DOHH2 (cell line): ENCODE measurements around the gene SLCO2A1.

Experiments
- H3F3A ChIP-seq: fragments of 200-600 bp; sonication (generic), shearing (Covaris generic); 2 replicates; pipeline ENCODE4 v1.6.0; 2016; ENCODE audit warnings: antibody characterized with exemption, mild to moderate bottlenecking; ENCODE audit not compliant: control insufficient read depth, insufficient read depth
- H3K27ac ChIP-seq: fragments of 200-600 bp; sonication (generic); 2 replicates; pipeline ENCODE4 v1.5.1; 2014; ENCODE audit warnings: low read depth, mild to moderate bottlenecking, low read length, moderate library complexity
- H3K27me3 ChIP-seq: fragments of 200-600 bp; sonication (generic); 2 replicates; pipeline ENCODE4 v1.6.1; 2014; ENCODE audit warnings: mild to moderate bottlenecking, low read length, mixed read lengths; ENCODE audit not compliant: control insufficient read depth
- H3K36me3 ChIP-seq: fragments of 200-600 bp; sonication (generic); 2 replicates; pipeline ENCODE4 v1.6.1; 2014; ENCODE audit warnings: mild to moderate bottlenecking, low read length, moderate library complexity, mixed read lengths; ENCODE audit not compliant: control insufficient read depth
- H3K4me1 ChIP-seq: fragments of 200-600 bp; sonication (generic); 2 replicates; pipeline ENCODE4 v1.6.1; 2014; ENCODE audit warnings: mild to moderate bottlenecking, low read length, mixed read lengths; ENCODE audit not compliant: control insufficient read depth
- H3K4me2 ChIP-seq: fragments of 200-600 bp; sonication (generic); 2 replicates; pipeline ENCODE4 v1.6.0; 2014; ENCODE audit warnings: mild to moderate bottlenecking, low read length, moderate library complexity
- H3K4me3 ChIP-seq: fragments of 200-600 bp; sonication (generic); 2 replicates; pipeline ENCODE4 v1.5.1; 2014; ENCODE audit warnings: mild to moderate bottlenecking, low read length, mixed read lengths
- H3K79me2 ChIP-seq: fragments of 200-600 bp; sonication (generic); 2 replicates; pipeline ENCODE4 v1.6.1; 2014; ENCODE audit warnings: mild to moderate bottlenecking, low read length, mixed read lengths; ENCODE audit not compliant: control insufficient read depth
- H3K9me2 ChIP-seq: fragments of 200-600 bp; sonication (generic); replicated peaks from 2 replicates; pipeline ENCODE4 v1.6.1; 2014; ENCODE audit warnings: mild to moderate bottlenecking, low read length, mixed read lengths; ENCODE audit not compliant: control insufficient read depth
- H3K9me3 ChIP-seq: fragments of 200-600 bp; sonication (generic); 2 replicates; pipeline ENCODE4 v1.6.1; 2014; ENCODE audit warnings: antibody characterized with exemption, low read length, mixed read lengths; ENCODE audit not compliant: control insufficient read depth, insufficient read depth
- H4K20me1 ChIP-seq: fragments of 200-600 bp; sonication (generic); 2 replicates; pipeline ENCODE4 v1.6.0; 2014; ENCODE audit warnings: low read depth, mild to moderate bottlenecking, antibody characterized with exemption, low read length, moderate library complexity; ENCODE audit not compliant: control insufficient read depth, insufficient read depth
- EZH2phosphoT487 ChIP-seq: fragments of 200-600 bp; sonication (generic); IDR thresholded peaks from 2 replicates; pipeline ENCODE4 v1.6.1; 2017; ENCODE audit warnings: borderline replicate concordance, mild to moderate bottlenecking, antibody characterized with exemption, low read length, moderate library complexity, mixed read lengths
- TF ChIP-seq, protein P1 (sequence below): fragments of 200-600 bp; sonication (generic); IDR thresholded peaks from one replicate; pipeline ENCODE4 v1.5.1; 2014; ENCODE audit warnings: antibody characterized with exemption, mild to moderate bottlenecking, low read depth, low read length; ENCODE audit not compliant: poor library complexity, severe bottlenecking

SLCO2A1 gene

DNA sequence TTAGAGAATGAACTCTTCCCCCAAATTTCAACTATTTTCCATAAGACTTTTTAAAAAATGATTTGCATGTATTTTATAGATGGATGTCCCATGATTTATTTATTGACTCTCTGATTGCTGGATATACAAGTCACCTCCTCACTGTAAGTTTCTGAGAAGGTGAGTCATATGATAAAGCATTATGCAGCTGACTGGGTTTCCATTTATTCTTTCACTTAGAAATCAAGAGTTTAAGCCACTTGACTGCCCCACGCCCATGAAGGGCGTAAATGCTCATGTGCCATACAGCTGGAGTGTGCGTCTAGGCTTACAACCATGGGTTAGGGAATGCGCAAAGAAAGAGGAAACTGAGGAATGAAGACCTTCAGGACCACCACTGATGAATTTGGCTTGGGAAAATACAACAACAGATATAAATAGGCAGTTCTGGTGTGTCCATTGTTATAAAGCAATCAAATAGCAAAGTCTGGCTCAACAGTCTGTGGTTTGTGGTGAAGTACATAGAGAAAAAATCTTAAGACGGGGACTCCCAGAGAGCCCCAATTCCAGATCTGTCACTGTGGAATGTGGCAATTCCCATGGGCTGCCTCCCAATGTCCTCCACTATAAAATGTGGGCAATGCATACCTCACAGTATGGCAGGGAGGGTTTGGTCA is 20.3 kb downstream of the SLCO2A1 start:
- Histone ChIP-seq H3K4me2 (no peak overlapping the region), H3K36me3 (no peaks in the 10 kb centered on the region), H3K9me3 (no peaks in the 10 kb centered on the region), H3K4me3 (no peak overlapping the region), H3K9me2 (no peaks in the 10 kb centered on the region), H3K79me2 (no peaks in the 10 kb centered on the region), H3K4me1 (no peaks in the 10 kb centered on the region), H3K27me3 (no peaks in the 10 kb centered on the region), H4K20me1 (no peaks in the 10 kb centered on the region), H3F3A (no peaks in the 10 kb centered on the region), H3K27ac (no peak overlapping the region)
- no peak for TF ChIP-seq EZH2phosphoT487
- TF ChIP-seq, protein P1, sequence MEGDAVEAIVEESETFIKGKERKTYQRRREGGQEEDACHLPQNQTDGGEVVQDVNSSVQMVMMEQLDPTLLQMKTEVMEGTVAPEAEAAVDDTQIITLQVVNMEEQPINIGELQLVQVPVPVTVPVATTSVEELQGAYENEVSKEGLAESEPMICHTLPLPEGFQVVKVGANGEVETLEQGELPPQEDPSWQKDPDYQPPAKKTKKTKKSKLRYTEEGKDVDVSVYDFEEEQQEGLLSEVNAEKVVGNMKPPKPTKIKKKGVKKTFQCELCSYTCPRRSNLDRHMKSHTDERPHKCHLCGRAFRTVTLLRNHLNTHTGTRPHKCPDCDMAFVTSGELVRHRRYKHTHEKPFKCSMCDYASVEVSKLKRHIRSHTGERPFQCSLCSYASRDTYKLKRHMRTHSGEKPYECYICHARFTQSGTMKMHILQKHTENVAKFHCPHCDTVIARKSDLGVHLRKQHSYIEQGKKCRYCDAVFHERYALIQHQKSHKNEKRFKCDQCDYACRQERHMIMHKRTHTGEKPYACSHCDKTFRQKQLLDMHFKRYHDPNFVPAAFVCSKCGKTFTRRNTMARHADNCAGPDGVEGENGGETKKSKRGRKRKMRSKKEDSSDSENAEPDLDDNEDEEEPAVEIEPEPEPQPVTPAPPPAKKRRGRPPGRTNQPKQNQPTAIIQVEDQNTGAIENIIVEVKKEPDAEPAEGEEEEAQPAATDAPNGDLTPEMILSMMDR: no peak

DNA sequence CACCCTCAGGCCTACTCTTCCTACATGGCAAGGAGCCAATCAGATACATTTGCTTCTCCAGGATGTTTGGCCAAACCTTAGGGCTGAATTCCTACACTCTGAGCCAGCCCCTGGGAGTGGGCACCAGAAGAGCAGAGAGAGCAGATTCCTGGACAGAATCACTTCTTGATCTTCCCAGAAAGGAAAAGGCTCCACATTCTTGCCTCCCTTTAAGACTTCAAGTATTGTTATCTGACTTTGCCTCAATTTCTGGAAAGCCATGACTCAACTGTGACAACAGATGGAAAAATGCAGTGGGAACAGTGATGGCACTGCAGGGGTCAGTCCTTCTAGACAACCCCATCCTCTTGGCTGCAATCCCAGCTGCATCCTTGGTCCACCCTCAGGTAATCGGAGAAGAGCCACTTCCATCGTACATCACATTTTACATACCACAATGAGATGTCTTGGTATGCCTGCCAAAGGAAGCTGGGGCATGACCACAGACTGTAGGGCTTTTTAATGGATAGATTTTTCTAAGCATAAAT is 21.0 kb downstream of the SLCO2A1 start:
- Histone ChIP-seq H3K9me3 (no peaks in the 10 kb centered on the region), H3K9me2 (no peaks in the 10 kb centered on the region), H4K20me1 (no peaks in the 10 kb centered on the region), H3K27ac (no peak overlapping the region), H3K27me3 (no peaks in the 10 kb centered on the region), H3K4me2 (no peak overlapping the region), H3K36me3 (no peaks in the 10 kb centered on the region), H3K4me1 (no peaks in the 10 kb centered on the region), H3K79me2 (no peaks in the 10 kb centered on the region), H3F3A (no peaks in the 10 kb centered on the region), H3K4me3 (no peak overlapping the region)
- TF ChIP-seq, protein P1: no peak
- TF ChIP-seq EZH2phosphoT487: no peak

DNA sequence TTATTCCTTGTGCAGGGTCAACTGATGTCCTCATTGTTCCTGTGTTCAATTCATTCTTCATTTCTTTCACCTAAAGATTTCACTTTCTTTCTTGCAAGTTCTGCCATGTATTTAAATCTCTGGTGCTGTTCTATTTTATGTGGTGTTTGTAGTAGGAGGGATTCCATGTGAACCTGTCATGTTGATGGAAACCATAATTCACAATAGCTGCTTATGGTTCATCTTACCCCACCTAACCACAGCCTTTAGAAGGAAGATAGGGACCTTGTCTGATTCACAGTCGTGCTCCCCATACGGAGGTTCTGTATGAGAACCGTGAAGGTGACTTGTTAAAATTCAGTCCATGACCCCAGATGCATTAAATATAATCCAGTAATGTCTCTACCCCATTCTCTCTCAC is 21.9 kb downstream of the SLCO2A1 start:
- Histone ChIP-seq H3K4me3 (no peak overlapping the region), H3K4me2 (no peak overlapping the region), H3K9me2 (no peaks in the 10 kb centered on the region), H3K9me3 (no peaks in the 10 kb centered on the region), H3F3A (no peaks in the 10 kb centered on the region), H3K27ac (no peak overlapping the region), H3K36me3 (no peaks in the 10 kb centered on the region), H3K79me2 (no peaks in the 10 kb centered on the region), H3K27me3 (no peaks in the 10 kb centered on the region), H3K4me1 (no peaks in the 10 kb centered on the region), H4K20me1 (no peaks in the 10 kb centered on the region)
- TF ChIP-seq, protein P1: no peak
- no peak for TF ChIP-seq EZH2phosphoT487
